Measurements from ENCODE around the gene INSM1. TPM values are rescaled to one million over a fixed set of nuclear protein-coding genes. Genes with fewer than 3 reads are reported as not detected.
A peak's percentile ranks its signal among the peaks of the same experiment; 100 is the strongest.

The INSM1 gene
- total RNA-seq, 4 donors from 2014 or later: not detected

GRCh38 chr20:20401991-20402390, 34.1 kb downstream of the INSM1 start:
- ATAC-seq (ENCODE audit: low FRiP score): no peak

GRCh38 chr20:20404633-20405032, 36.7 kb downstream of the INSM1 start:
- DNase-seq (ENCODE audit: low spot score) (no peak), ATAC-seq (ENCODE audit: low FRiP score) (no peak)
- no peak for TF ChIP-seq CTCF (IDR thresholded peaks at IDR 0.05)

More at GRCh38 chr20:20401991-20402390, 34.1 kb downstream of the INSM1 start:
- no peak for DNase-seq (ENCODE audit: low spot score)
- no peak for TF ChIP-seq CTCF (IDR thresholded peaks at IDR 0.05)

- no peak for TF ChIP-seq CTCF (IDR thresholded peaks at IDR 0.05)
- DNase-seq (ENCODE audit: low spot score) (no peak), ATAC-seq (ENCODE audit: low FRiP score) (no peak)
These were observed 37.7 kb downstream of the INSM1 start for GRCh38 chr20:20405623-20406022.

GRCh38 chr20:20406306-20406705, 38.4 kb downstream of the INSM1 start:
- TF ChIP-seq CTCF (IDR thresholded peaks at IDR 0.05): no peak
- DNase-seq (ENCODE audit: low spot score): no peak
- ATAC-seq (ENCODE audit: low FRiP score): no peak

- ATAC-seq (ENCODE audit: low FRiP score): no peak
- DNase-seq (ENCODE audit: low spot score): no peak
- TF ChIP-seq CTCF (IDR thresholded peaks at IDR 0.05): no peak
These were observed 40.2 kb downstream of the INSM1 start for GRCh38 chr20:20407891-20408805.

- no peak for DNase-seq (ENCODE audit: low spot score)
- TF ChIP-seq CTCF (IDR thresholded peaks at IDR 0.05): no peak
- no peak for ATAC-seq (ENCODE audit: low FRiP score)
These were observed 41.4 kb downstream of the INSM1 start for GRCh38 chr20:20409331-20409730.

- no peak for DNase-seq (ENCODE audit: low spot score)
- peak; percentile 81 for ATAC-seq (ENCODE audit: low FRiP score)
- TF ChIP-seq CTCF (IDR thresholded peaks at IDR 0.05): no peak
These were observed 42.8 kb downstream of the INSM1 start for GRCh38 chr20:20410678-20411077.
